Adipocyte (in vitro differentiated cells): ENCODE data around the gene PMS1.
"Not testable (repeated sequence)": the region's sequence is repeated elsewhere in the genome, so short reads cannot be mapped to it uniquely, and the experiment has no call there.

Experiments
- DNase-seq: peaks from one replicate; pipeline ENCODE4 v3.0.0-alpha.2; 2015; ENCODE audit warnings: low read depth
- H3K27me3 ChIP-seq: replicated peaks from 2 replicates; pipeline ENCODE4 v1.7.0; 2013; ENCODE audit warnings: mild to moderate bottlenecking, low read length, moderate library complexity; ENCODE audit not compliant: control insufficient read depth, insufficient read depth
- H3K36me3 ChIP-seq: 2 replicates; pipeline ENCODE4 v1.7.0; 2013; ENCODE audit warnings: low read length, mild to moderate bottlenecking, moderate library complexity; ENCODE audit not compliant: control insufficient read depth, insufficient read depth, severe bottlenecking
- H3K4me1 ChIP-seq: 2 replicates; pipeline ENCODE4 v1.7.0; 2013; ENCODE audit warnings: mild to moderate bottlenecking, low read length, moderate library complexity; ENCODE audit not compliant: control insufficient read depth, insufficient read depth
- H3K4me3 ChIP-seq: 2 replicates; pipeline ENCODE4 v1.7.0; 2013; ENCODE audit warnings: mild to moderate bottlenecking, low read length, moderate library complexity
- H3K9ac ChIP-seq: 2 replicates; pipeline ENCODE4 v1.7.0; 2013; ENCODE audit warnings: mild to moderate bottlenecking, low read length, moderate library complexity
- H3K9me3 ChIP-seq: 2 replicates; pipeline ENCODE4 v1.7.0; 2013; ENCODE audit warnings: mild to moderate bottlenecking, low read length, moderate library complexity; ENCODE audit not compliant: control insufficient read depth

PMS1 gene

DNA sequence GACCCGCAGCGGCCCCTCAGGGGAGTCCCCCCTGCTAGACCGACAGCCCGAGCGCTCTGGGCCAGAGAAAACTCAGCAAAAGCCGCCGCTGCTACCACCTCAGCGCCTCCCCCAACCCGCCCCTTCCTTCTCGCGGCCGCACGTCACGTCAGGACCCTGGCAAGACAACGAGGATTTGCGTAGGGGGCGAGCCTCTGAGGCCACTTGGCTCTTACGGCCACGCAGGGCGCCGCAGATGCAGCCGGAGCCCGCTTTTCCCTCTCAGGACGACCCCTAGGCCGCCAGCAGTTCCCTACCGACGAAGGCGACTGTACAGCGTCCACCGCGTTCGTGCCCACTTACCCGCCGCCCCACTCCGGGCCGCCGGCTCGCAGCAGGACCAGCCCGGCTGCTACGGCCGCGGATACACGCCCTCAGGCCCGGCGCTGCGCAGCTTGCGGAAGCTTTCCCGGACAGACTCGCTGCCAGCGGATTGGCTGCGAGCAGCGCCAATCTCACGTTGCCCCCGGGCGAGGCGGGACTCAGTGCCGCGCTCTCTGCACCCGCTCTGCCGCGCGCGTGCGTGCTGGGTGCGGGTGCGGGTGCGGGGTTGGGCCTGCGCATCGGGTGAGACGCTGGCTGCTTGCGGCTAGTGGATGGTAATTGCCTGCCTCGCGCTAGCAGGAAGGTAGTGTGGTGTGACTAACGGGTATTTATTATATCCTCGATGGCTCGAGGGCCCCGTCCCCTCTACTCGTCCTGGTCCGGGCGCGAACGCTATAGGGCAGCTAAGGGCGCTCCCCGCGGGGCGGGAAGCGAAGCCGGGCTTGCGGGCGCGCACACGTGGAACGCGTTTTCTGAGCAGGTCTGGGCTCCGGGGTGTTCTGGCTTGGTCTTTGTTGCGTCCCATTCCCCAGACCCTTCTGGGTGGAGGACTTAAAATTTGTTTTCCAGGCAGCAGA lies at the start of gene PMS1, which contains the start of gene ORMDL1:
Gene PMS1 (plus strand): TSS at position 524 of the 941 bp plus-strand sequence. CDS start 7,360 bp downstream, outside the sequence.
Gene ORMDL1 (minus strand): TSS at position 413 of the 941 bp plus-strand sequence. CDS start 1,744 bp downstream, outside the sequence.
- H3K36me3 ChIP-seq = peaks cover 35% of the 10 kb centered on the region
- peaks cover 18% of the 10 kb centered on the region for H3K4me1 ChIP-seq
- peak; percentile 99 for DNase-seq
- H3K9me3 ChIP-seq = no peaks in the 10 kb centered on the region
- no peaks in the 10 kb centered on the region for H3K27me3 ChIP-seq
- peak within 1 kb of the TSS; percentile 98 for H3K9ac ChIP-seq
- H3K4me3 ChIP-seq = peak within 1 kb of the TSS; percentile 95

- no peaks in the 10 kb centered on the region for H3K4me1 ChIP-seq
- DNase-seq = peak; percentile 62
- no peaks in the 10 kb centered on the region for H3K27me3 ChIP-seq
- H3K9me3 ChIP-seq = no peaks in the 10 kb centered on the region
- peaks cover 29% of the 10 kb centered on the region for H3K36me3 ChIP-seq
- no peak overlapping the region for H3K4me3 ChIP-seq
- H3K9ac ChIP-seq = no peak overlapping the region
Observed at GRCh38 chr2:189751080-189751658, 33.1 kb upstream of the PMS1 start.

DNA sequence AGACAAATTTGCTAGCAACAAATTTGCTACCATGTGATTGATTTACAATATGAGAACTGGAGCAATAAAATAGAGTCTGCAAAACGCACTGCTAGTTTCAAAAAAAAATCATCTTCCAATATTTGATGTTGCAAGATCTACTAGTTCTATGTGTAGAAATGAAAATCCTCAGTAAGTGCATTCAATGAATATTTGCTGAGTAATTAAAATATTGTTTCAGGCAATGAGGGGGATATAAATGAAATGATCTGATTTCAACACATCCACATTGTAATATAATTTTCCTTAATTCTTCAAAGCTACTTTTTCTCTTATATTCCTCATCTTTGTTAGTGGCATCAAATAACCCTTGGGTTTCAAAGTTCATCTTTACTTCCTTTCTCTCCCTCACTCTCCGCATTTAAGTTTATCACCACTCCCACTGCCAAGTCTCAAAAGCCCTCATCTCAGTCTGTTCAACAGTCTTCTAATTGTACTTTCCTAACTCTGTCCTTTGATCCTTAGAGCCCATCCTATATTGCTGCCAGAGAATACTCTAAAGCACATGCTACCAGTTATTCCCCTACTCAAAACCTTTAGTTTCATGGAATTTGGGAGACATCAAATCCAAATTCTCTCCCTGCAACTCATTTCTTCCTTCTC lies 27.8 kb upstream of the PMS1 start:
- Histone ChIP-seq H3K27me3 (no peaks in the 10 kb centered on the region), H3K9ac (no peak overlapping the region), H3K4me1 (no peaks in the 10 kb centered on the region), H3K9me3 (no peaks in the 10 kb centered on the region), H3K4me3 (no peak overlapping the region), H3K36me3 (peaks cover 21% of the 10 kb centered on the region)
- no peak for DNase-seq

- not testable (repeated sequence) for H3K9ac ChIP-seq, H3K4me3 ChIP-seq, H3K27me3 ChIP-seq, H3K36me3 ChIP-seq, DNase-seq, H3K9me3 ChIP-seq
- H3K4me1 ChIP-seq = peaks cover 18% of the 10 kb centered on the region
Observed at GRCh38 chr2:189760154-189760553, 24.1 kb upstream of the PMS1 start.

GRCh38 chr2:189762229-189762550 lies 22.1 kb upstream of the PMS1 start:
- H3K9me3 ChIP-seq = no peaks in the 10 kb centered on the region
- H3K4me3 ChIP-seq = peak overlapping the region; percentile 98
- H3K36me3 ChIP-seq = peaks cover 11% of the 10 kb centered on the region
- DNase-seq = no peak
- H3K4me1 ChIP-seq = peaks cover 18% of the 10 kb centered on the region
- H3K27me3 ChIP-seq = no peaks in the 10 kb centered on the region
- H3K9ac ChIP-seq = peak overlapping the region; percentile 86

DNA sequence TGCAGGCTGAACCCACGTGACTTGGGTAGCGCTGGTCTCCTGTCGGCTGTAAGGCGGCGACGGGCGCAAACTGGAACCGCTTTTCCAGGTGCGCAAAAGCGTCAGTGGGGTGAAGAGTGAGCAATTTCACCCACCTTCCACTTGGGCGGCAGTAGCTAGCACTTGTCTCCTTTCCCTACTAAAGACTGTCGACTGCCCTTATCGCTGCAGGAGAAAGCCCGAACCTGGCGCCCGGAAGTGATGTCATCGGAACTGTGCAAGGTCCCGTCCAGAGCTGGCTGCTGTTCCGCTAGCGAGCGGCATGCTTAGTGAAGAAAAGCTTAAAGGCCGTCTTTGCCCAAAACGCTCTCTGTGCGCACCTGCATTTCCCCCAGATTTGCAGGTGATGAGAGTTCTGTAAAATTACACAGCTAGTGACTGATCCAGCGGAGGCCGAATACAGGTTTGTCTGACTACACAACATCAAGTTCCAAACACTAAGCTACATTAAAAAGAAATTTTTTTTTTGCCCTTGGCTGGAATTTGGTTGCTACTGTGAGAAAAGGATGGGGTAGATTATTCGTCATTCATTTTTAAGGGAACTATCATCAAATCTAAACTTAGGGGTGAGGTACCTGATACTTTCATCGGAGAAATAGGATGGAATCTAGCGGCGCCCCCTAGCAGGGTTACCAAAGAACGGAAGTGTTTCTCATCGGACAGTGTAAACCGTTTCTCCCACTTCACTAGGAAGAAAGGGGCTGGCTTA lies 21.5 kb upstream of the PMS1 start, which contains the start of gene OSGEPL1:
Gene OSGEPL1 (minus strand): TSS at position 242 of the 748 bp plus-strand sequence. CDS start 1,152 bp downstream, outside the sequence.
- peaks cover 14% of the 10 kb centered on the region for H3K36me3 ChIP-seq
- peak; percentile 94 for DNase-seq
- peak within 1 kb of the TSS; percentile 98 for H3K4me3 ChIP-seq
- no peaks in the 10 kb centered on the region for H3K27me3 ChIP-seq
- H3K9ac ChIP-seq = peak within 1 kb of the TSS; percentile 86
- peaks cover 18% of the 10 kb centered on the region for H3K4me1 ChIP-seq
- no peaks in the 10 kb centered on the region for H3K9me3 ChIP-seq

GRCh38 chr2:189763908-189764661 lies 20.2 kb upstream of the PMS1 start:
- H3K27me3 ChIP-seq = no peaks in the 10 kb centered on the region
- peak overlapping the region; percentile 86 for H3K9ac ChIP-seq
- peaks cover 27% of the 10 kb centered on the region for H3K36me3 ChIP-seq
- peak overlapping the region; percentile 98 for H3K4me3 ChIP-seq
- H3K4me1 ChIP-seq = peaks cover 18% of the 10 kb centered on the region
- H3K9me3 ChIP-seq = no peaks in the 10 kb centered on the region
- peak; percentile 54 for DNase-seq

DNA sequence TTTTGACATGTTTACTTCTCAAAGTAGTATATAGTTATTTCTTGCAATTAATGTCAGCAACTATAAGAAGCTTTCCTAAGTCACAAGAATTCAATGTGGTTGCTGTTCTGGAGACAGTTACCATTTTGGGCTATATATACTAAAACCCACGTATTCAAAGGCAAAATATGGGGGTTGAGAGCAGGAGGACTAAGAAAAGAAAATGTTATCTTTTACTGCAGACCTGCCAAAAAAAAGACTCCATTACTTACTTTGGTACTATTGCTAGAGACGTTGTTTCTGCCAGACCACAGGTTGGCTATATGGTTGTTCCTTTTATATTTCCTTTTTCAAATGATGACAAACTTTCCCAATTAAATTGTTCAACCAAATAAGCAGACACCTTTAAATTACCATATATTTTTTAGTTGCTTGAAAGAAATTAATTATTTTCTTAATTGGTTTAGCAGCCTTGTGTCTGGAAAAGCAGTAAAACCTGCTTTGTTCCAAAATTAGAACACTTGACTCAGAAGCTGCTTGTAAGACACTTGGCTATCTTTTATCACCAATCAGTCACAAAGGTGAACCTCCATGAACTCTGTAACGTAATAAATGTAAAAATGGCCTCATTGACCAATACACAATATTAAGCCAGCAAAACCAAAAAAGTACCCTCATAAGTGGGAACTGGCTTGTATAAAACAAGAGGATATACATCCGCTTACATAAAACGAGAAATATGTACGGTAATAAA lies 13.5 kb upstream of the PMS1 start:
- Histone ChIP-seq H3K27me3 (no peaks in the 10 kb centered on the region), H3K9ac (no peak overlapping the region), H3K9me3 (no peaks in the 10 kb centered on the region), H3K4me3 (no peak overlapping the region), H3K36me3 (peaks cover 93% of the 10 kb centered on the region), H3K4me1 (no peaks in the 10 kb centered on the region)
- DNase-seq = no peak

- no peak overlapping the region for H3K9ac ChIP-seq
- H3K27me3 ChIP-seq = no peaks in the 10 kb centered on the region
- H3K9me3 ChIP-seq = no peaks in the 10 kb centered on the region
- H3K36me3 ChIP-seq = peaks cover 96% of the 10 kb centered on the region
- H3K4me3 ChIP-seq = no peak overlapping the region
- DNase-seq = no peak
- H3K4me1 ChIP-seq = no peaks in the 10 kb centered on the region
Observed at GRCh38 chr2:189772212-189772611, 12.0 kb upstream of the PMS1 start.

GRCh38 chr2:189782221-189782671 lies 2.0 kb upstream of the PMS1 start:
- peaks cover 46% of the 10 kb centered on the region for H3K36me3 ChIP-seq
- DNase-seq = peak; percentile 69
- H3K4me3 ChIP-seq = peak overlapping the region; percentile 95

More at GRCh38 chr2:189782221-189782671, 2.0 kb upstream of the PMS1 start:
- Histone ChIP-seq H3K4me1 (peaks cover 18% of the 10 kb centered on the region), H3K9ac (peak overlapping the region; percentile 98), H3K9me3 (no peaks in the 10 kb centered on the region), H3K27me3 (no peaks in the 10 kb centered on the region)
